Choroid plexus epithelial cell (primary cell): ENCODE measurements around the gene POLR2H.

Experiments
- DNase-seq: peaks from one replicate; pipeline ENCODE4 v3.0.0-alpha.2; 2010; ENCODE audit warnings: low read depth
- H3K4me3 ChIP-seq: 2 replicates; pipeline ENCODE4 v1.5.1; 2011; ENCODE audit warnings: low read depth, mild to moderate bottlenecking, control low read depth, low read length, moderate library complexity
- CTCF ChIP-seq: conservative IDR thresholded peaks from 2 replicates; pipeline ENCODE4 v1.5.1; 2011; ENCODE audit warnings: low read depth, mild to moderate bottlenecking, control low read depth, inconsistent platforms, low read length, moderate library complexity

POLR2H gene

DNA sequence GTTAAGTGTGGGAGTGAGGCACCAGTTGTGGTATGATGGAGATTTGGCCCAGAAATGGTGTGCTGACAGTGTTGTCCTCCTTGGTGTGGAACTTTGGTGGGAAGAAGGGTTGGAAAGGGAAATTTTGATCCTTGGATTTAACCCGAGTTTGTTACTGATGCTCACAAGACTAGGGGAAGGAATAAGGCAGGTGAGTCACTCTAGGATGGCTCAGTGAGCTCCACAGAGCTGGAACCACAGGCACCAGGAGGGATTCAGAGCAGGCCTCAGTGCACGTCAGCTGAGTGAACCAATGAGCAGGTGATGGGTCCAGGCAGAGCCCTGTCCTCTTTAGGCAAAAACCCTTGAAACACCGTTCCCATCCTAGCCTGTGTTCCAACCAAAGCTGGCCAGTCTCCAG is 29.8 kb downstream of the POLR2H start:
- H3K4me3 ChIP-seq, result no peak overlapping the region
- DNase-seq, result no peak
- no peak for TF ChIP-seq CTCF

GRCh38 chr3:184395320-184395660 is 33.8 kb downstream of the POLR2H start:
- no peak for TF ChIP-seq CTCF
- DNase-seq, result no peak
- no peak overlapping the region for H3K4me3 ChIP-seq

- no peak overlapping the region for H3K4me3 ChIP-seq
- DNase-seq, result peak; percentile 95
- no peak for TF ChIP-seq CTCF
These were observed 37.9 kb downstream of the POLR2H start for GRCh38 chr3:184399410-184399809.

- no peak for TF ChIP-seq CTCF
- no peak for DNase-seq
- H3K4me3 ChIP-seq, result no peak overlapping the region
These were observed 43.8 kb downstream of the POLR2H start for GRCh38 chr3:184405075-184406030.

- H3K4me3 ChIP-seq, result no peak overlapping the region
- TF ChIP-seq CTCF, result no peak
- DNase-seq, result no peak
These were observed 47.9 kb downstream of the POLR2H start for GRCh38 chr3:184409331-184409926.

GRCh38 chr3:184409946-184410500 is 48.5 kb downstream of the POLR2H start:
- no peak overlapping the region for H3K4me3 ChIP-seq
- no peak for DNase-seq
- no peak for TF ChIP-seq CTCF
